Astrocyte (in vitro differentiated cells and primary cell): ENCODE measurements around the gene MYH11. TPM values are rescaled to one million over a fixed set of nuclear protein-coding genes. Genes with fewer than 3 reads are reported as not detected.

Experiments used
- DNase-seq: peaks from one replicate; pipeline ENCODE4 v3.0.0-alpha.2; 2010; ENCODE audit warnings: low read depth
- FAIRE-seq: peaks from 2 replicates; lab custom pipeline; 2011; peaks lifted over from hg19 to GRCh38; lab: Jason Lieb, UNC
- H2AFZ ChIP-seq: 2 replicates; pipeline ENCODE4 v1.6.0; 2012; ENCODE audit warnings: low read depth, low read length, inconsistent platforms
- H3K27ac ChIP-seq: 2 replicates; pipeline ENCODE4 v1.5.1; 2011; ENCODE audit warnings: low read depth, low read length, inconsistent platforms
- H3K27me3 ChIP-seq: 2 replicates; pipeline ENCODE4 v1.6.0; 2011; ENCODE audit warnings: low read length, inconsistent platforms; ENCODE audit not compliant: insufficient read depth
- H3K36me3 ChIP-seq: 2 replicates; pipeline ENCODE4 v1.5.1; 2011; ENCODE audit warnings: low read length, inconsistent platforms; ENCODE audit not compliant: insufficient read depth
- H3K4me1 ChIP-seq: 2 replicates; pipeline ENCODE4 v1.5.1; 2011; ENCODE audit warnings: low read length, inconsistent platforms; ENCODE audit not compliant: insufficient read depth
- H3K4me2 ChIP-seq: 2 replicates; pipeline ENCODE4 v1.6.0; 2012; ENCODE audit warnings: low read length, inconsistent platforms
- H3K4me3 ChIP-seq: 2 replicates; pipeline ENCODE4 v1.5.1; 2011; ENCODE audit warnings: low read depth, mild to moderate bottlenecking, low read length, inconsistent platforms; ENCODE audit not compliant: insufficient read depth
- H3K79me2 ChIP-seq: 2 replicates; pipeline ENCODE4 v1.6.0; 2012; ENCODE audit warnings: mild to moderate bottlenecking, low read length, inconsistent platforms; ENCODE audit not compliant: insufficient read depth
- H3K9ac ChIP-seq: 2 replicates; pipeline ENCODE4 v1.6.0; 2012; ENCODE audit warnings: mild to moderate bottlenecking, low read length, inconsistent platforms
- H3K9me3 ChIP-seq: 2 replicates; pipeline ENCODE4 v1.5.1; 2012; ENCODE audit warnings: low read depth, mild to moderate bottlenecking, low read length, inconsistent platforms; ENCODE audit not compliant: insufficient read depth
- H4K20me1 ChIP-seq: 2 replicates; pipeline ENCODE4 v1.6.0; 2012; ENCODE audit warnings: low read length, inconsistent platforms; ENCODE audit not compliant: insufficient read depth
- H3K27ac Mint-ChIP-seq: one replicate; pipeline ENCODE4 v1.8.0; 2021; ENCODE audit warnings: mild to moderate bottlenecking, mixed read lengths; ENCODE audit not compliant: unreplicated experiment
- H3K27me3 Mint-ChIP-seq: one replicate; pipeline ENCODE4 v1.8.0; 2021; ENCODE audit warnings: low read depth, mixed read lengths; ENCODE audit not compliant: unreplicated experiment
- H3K36me3 Mint-ChIP-seq: one replicate; pipeline ENCODE4 v1.8.0; 2021; ENCODE audit warnings: low read depth, mixed read lengths; ENCODE audit not compliant: unreplicated experiment
- H3K4me1 Mint-ChIP-seq: one replicate; pipeline ENCODE4 v1.8.0; 2021; ENCODE audit warnings: low read depth, mixed read lengths; ENCODE audit not compliant: unreplicated experiment
- H3K4me3 Mint-ChIP-seq: one replicate; pipeline ENCODE4 v1.8.0; 2021; ENCODE audit warnings: mild to moderate bottlenecking, moderate library complexity, mixed read lengths; ENCODE audit not compliant: unreplicated experiment
- H3K9me3 Mint-ChIP-seq: one replicate; pipeline ENCODE4 v1.8.0; 2021; ENCODE audit warnings: mild to moderate bottlenecking, mixed read lengths; ENCODE audit not compliant: unreplicated experiment
- CTCF ChIP-seq: IDR thresholded peaks from 2 replicates; pipeline ENCODE4 v1.5.1; 2011; ENCODE audit warnings: low read depth, mild to moderate bottlenecking, inconsistent platforms, low read length, moderate library complexity; ENCODE audit not compliant: insufficient read depth
- EZH2 ChIP-seq: IDR thresholded peaks from 2 replicates; pipeline ENCODE4 v1.6.1; 2012; ENCODE audit warnings: mild to moderate bottlenecking, low read length, inconsistent platforms; ENCODE audit not compliant: insufficient read depth
- total RNA-seq: library from RNA; stranded (reverse); gene quantifications from 2 replicates; pipeline ENCODE4 v1.2.1, GENCODE V29; 2021

MYH11 gene
- total RNA-seq, 1 donor from 2014 or later: 1.0 TPM

- Histone ChIP-seq H3K4me3 (no peak overlapping the region), H3K9ac (no peak overlapping the region), H3K4me2 (peak overlapping the region; percentile 75), H3K9me3 (no peaks in the 10 kb centered on the region), H3K79me2 (peaks cover 26% of the 10 kb centered on the region), H3K4me1 (peaks cover 12% of the 10 kb centered on the region), H3K27ac (no peak overlapping the region), H3K36me3 (peaks cover 22% of the 10 kb centered on the region), H4K20me1 (peaks cover under 1% of the 10 kb centered on the region), H2AFZ (no peak overlapping the region), H3K27me3 (no peaks in the 10 kb centered on the region)
- H3K27ac Mint-ChIP-seq: no peak overlapping the region
- FAIRE-seq: no peak
- DNase-seq: no peak
- H3K4me3 Mint-ChIP-seq: no peak overlapping the region
- H3K9me3 Mint-ChIP-seq: no peaks in the 10 kb centered on the region
- peaks cover 4% of the 10 kb centered on the region for H3K36me3 Mint-ChIP-seq
- peaks cover 4% of the 10 kb centered on the region for H3K4me1 Mint-ChIP-seq
- TF ChIP-seq EZH2 (no peak), CTCF (no peak)
- no peaks in the 10 kb centered on the region for H3K27me3 Mint-ChIP-seq
Observed at GRCh38 chr16:15671530-15672117, 185.2 kb downstream of the MYH11 start.

DNA sequence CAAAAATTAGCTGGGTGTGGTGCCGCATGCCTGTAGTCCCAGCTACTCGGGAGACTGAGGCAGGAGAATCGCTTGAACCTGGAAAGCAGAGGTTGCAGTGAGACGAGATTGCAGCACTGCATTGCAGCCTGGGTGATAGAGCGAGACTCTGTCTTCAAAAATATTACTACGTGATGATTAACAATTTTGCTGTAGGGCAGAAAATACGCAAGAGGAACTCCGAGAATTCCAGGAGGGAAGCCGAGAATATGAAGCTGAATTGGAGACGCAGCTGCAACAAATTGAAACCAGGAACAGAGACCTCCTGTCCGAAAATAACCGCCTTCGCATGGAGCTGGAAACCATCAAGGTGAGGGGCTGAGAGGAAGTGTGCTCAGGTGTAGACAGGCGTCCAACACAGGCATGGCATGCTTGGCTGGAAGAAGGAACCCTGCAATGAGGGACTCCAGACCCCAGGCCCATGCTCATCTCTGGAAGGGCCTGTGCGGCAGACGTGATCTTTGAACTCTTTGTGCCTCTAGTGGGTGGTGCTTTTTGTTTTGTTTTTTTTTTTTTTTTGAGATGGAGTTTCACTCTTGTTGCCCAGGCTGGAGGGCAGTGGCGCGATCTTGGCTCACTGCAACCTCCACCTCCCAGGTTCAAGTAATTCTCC, 189.6 kb downstream of the MYH11 start:
- FAIRE-seq: no peak
- Mint-ChIP-seq H3K4me1 (no peaks in the 10 kb centered on the region), H3K27ac (no peak overlapping the region), H3K4me3 (no peak overlapping the region), H3K27me3 (no peaks in the 10 kb centered on the region), H3K9me3 (no peaks in the 10 kb centered on the region), H3K36me3 (peaks cover 6% of the 10 kb centered on the region)
- Histone ChIP-seq H3K79me2 (peaks cover 16% of the 10 kb centered on the region), H3K27ac (no peak overlapping the region), H3K4me1 (peaks cover 1% of the 10 kb centered on the region), H3K4me3 (no peak overlapping the region), H4K20me1 (peaks cover 6% of the 10 kb centered on the region), H2AFZ (no peak overlapping the region), H3K9me3 (no peaks in the 10 kb centered on the region), H3K27me3 (no peaks in the 10 kb centered on the region), H3K9ac (no peak overlapping the region), H3K4me2 (no peak overlapping the region), H3K36me3 (peaks cover 29% of the 10 kb centered on the region)
- DNase-seq: no peak
- TF ChIP-seq CTCF (no peak), EZH2 (no peak)

DNA sequence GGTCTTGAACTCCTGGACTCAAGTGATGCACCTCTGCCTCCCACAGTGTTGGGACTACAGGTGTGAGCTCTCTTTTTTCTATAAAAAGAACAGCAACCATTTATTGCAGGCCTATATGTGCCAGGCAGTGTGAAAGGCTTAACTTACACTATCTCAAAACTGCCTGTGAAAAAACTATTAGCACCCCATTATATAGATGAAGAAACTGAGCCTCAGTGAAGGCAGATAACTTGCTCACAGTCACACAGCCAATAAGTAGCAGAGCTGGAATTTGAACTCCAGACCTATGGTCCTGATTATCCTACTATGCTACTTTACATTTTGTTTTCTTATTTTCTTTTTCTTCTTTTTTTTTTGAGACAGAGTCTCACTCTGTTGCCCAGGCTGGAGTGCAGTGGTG, 191.7 kb downstream of the MYH11 start:
- no peak overlapping the region for H3K4me3 ChIP-seq
- H3K79me2 ChIP-seq: peaks cover 35% of the 10 kb centered on the region
- H3K4me3 Mint-ChIP-seq: no peak overlapping the region
- peaks cover 20% of the 10 kb centered on the region for H4K20me1 ChIP-seq
- TF ChIP-seq CTCF: no peak
- no peak for TF ChIP-seq EZH2
- no peak overlapping the region for H3K9ac ChIP-seq
- H3K27ac Mint-ChIP-seq: no peak overlapping the region
- H3K9me3 Mint-ChIP-seq: no peaks in the 10 kb centered on the region
- peaks cover 26% of the 10 kb centered on the region for H3K36me3 ChIP-seq
- no peak for DNase-seq
- no peaks in the 10 kb centered on the region for H3K27me3 Mint-ChIP-seq
- H2AFZ ChIP-seq: no peak overlapping the region
- peaks cover 6% of the 10 kb centered on the region for H3K4me1 Mint-ChIP-seq
- H3K27ac ChIP-seq: no peak overlapping the region
- no peak for FAIRE-seq
- H3K4me2 ChIP-seq: no peak overlapping the region
- no peaks in the 10 kb centered on the region for H3K27me3 ChIP-seq
- no peaks in the 10 kb centered on the region for H3K9me3 ChIP-seq
- H3K36me3 Mint-ChIP-seq: peaks cover 9% of the 10 kb centered on the region
- peaks cover 6% of the 10 kb centered on the region for H3K4me1 ChIP-seq
